HepG2 (cell line): ENCODE data around the gene PLEKHH3. TPM values are rescaled to one million over a fixed set of nuclear protein-coding genes. Genes with fewer than 3 reads are reported as not detected.

ENCODE experiments used
- BATF2 ChIP-seq: sonication (generic); formaldehyde crosslinking; IDR thresholded peaks from 2 replicates; pipeline ENCODE4 v1.8.0; 2022; ENCODE audit warnings: mild to moderate bottlenecking, missing genetic modification reagents, moderate library complexity
- CEBPZ ChIP-seq: IDR thresholded peaks from 2 replicates; pipeline ENCODE4 v1.6.1; 2012; ENCODE audit warnings: low read length, improper control_type of control experiment
- KAT8 ChIP-seq: IDR thresholded peaks from 2 replicates; pipeline ENCODE4 v1.6.1; 2016; ENCODE audit warnings: missing genetic modification reagents, missing compliant biosample characterization
- MIXL1 ChIP-seq: IDR thresholded peaks from 2 replicates; pipeline ENCODE4 v1.6.1; 2016
- POLR2G ChIP-seq: fragments of 200-400 bp; formaldehyde crosslinking; IDR thresholded peaks from 2 replicates; pipeline ENCODE4 v1.6.1; 2018; ENCODE audit warnings: mild to moderate bottlenecking, low read depth, low read length, moderate library complexity
- RNF219 ChIP-seq: sonication (generic); formaldehyde crosslinking; IDR thresholded peaks from 2 replicates; pipeline ENCODE4 v1.5.0; 2020; ENCODE audit warnings: mild to moderate bottlenecking, missing genetic modification reagents
- ZBTB38 ChIP-seq: sonication (generic); formaldehyde crosslinking; IDR thresholded peaks from 2 replicates; pipeline ENCODE4 v1.5.1; 2020; ENCODE audit warnings: mild to moderate bottlenecking, missing genetic modification reagents
- ZNF407 ChIP-seq: sonication (generic); formaldehyde crosslinking; IDR thresholded peaks from one replicate; pipeline ENCODE4 v1.5.1; 2020; ENCODE audit warnings: mild to moderate bottlenecking, missing genetic modification reagents; ENCODE audit errors: not compliant biosample characterization
- ZNF556 ChIP-seq: sonication (generic); formaldehyde crosslinking; IDR thresholded peaks from 2 replicates; pipeline ENCODE4 v1.4.0; 2020; ENCODE audit warnings: mild to moderate bottlenecking, missing genetic modification reagents, borderline replicate concordance
- ZNF563 ChIP-seq: sonication (generic); formaldehyde crosslinking; IDR thresholded peaks from 2 replicates; pipeline ENCODE4 v1.8.0; 2022; ENCODE audit warnings: mild to moderate bottlenecking, moderate library complexity, missing genetic modification reagents
- polyA plus RNA-seq, 8 experiments: library from polyadenylated mRNA; depleted of rRNA in 3 of 8; stranded (reverse) in 7 of 8; unstranded in 1 of 8; fragments of >200 nt; fragmentation: Illumina TruSeq in 4 of 8; extraction: Trizol in 4 of 8; gene quantifications; 2 replicates each; pipeline versions ENCODE4 v1.2.1 to v1.2.3, GENCODE V29; 2011 to 2016; ENCODE audit warnings: low read depth in 4 of 8, missing spikeins in 1 of 8, mixed read lengths in 1 of 8; ENCODE audit not compliant: insufficient read depth in 1 of 8
- total RNA-seq, 5 experiments: library from RNA; depleted of rRNA; stranded (reverse); fragments of >200 nt; fragmentation: Illumina TruSeq; extraction: Trizol; gene quantifications; 2 replicates each; pipeline ENCODE4 v1.2.3, GENCODE V29; 2016; ENCODE audit warnings: low read depth in 1 of 5

The PLEKHH3 gene
- total and polyA plus RNA-seq, 2 of the 13 experiments (the other 11 are each of a cell fraction or from before 2014, with no cell fraction given) = 6.0 to 19.9 TPM

- TF ChIP-seq ZNF407 (CRISPR knock-in tag) (no peak), CEBPZ (no peak), ZNF563 (no peak), BATF2 (CRISPR knock-in tag) (no peak), POLR2G (no peak), KAT8 (CRISPR knock-in tag) (no peak), MIXL1 (CRISPR knock-in tag) (no peak), ZBTB38 (CRISPR knock-in tag) (no peak), ZNF556 (CRISPR knock-in tag) (no peak), RNF219 (CRISPR knock-in tag) (no peak)
Observed at GRCh38 chr17:42700586-42701289, 23.9 kb upstream of the PLEKHH3 start (continued).
